ENCODE data around the gene CLASP1.

DNA sequence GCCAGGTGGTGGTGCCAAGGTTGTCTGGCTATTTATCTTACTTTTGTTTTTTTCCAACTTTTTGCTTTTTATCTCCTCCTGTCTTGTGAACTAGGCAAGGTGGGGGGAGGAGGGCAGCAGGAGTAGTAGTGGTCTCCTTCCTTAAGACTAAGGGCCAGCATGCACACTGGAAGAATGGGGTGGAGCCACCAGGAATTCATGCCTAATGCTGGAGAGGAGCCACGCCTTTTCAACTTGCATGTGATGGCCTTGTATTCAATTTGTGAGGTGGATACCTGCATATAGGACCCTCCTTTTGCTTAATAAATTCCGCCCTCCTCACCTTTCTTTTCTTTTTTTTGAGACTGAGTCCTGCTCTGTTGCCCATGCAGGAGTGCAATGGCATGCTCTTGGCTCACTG, 37.6 kb upstream of the CLASP1 start:
- TF ChIP-seq, protein P1, sequence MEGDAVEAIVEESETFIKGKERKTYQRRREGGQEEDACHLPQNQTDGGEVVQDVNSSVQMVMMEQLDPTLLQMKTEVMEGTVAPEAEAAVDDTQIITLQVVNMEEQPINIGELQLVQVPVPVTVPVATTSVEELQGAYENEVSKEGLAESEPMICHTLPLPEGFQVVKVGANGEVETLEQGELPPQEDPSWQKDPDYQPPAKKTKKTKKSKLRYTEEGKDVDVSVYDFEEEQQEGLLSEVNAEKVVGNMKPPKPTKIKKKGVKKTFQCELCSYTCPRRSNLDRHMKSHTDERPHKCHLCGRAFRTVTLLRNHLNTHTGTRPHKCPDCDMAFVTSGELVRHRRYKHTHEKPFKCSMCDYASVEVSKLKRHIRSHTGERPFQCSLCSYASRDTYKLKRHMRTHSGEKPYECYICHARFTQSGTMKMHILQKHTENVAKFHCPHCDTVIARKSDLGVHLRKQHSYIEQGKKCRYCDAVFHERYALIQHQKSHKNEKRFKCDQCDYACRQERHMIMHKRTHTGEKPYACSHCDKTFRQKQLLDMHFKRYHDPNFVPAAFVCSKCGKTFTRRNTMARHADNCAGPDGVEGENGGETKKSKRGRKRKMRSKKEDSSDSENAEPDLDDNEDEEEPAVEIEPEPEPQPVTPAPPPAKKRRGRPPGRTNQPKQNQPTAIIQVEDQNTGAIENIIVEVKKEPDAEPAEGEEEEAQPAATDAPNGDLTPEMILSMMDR (conservative IDR thresholded peaks at IDR 0.05; ENCODE audit: low read length) = no peak
- no peak for TF ChIP-seq EZH2phosphoT487 (IDR thresholded peaks at IDR 0.05; ENCODE audit: borderline replicate concordance, low read depth, low read length)
